Measurements from ENCODE around the gene GPBP1L1.

GRCh38 chr1:45679123-45679522 lies 7.2 kb downstream of the GPBP1L1 start:
- no peak for TF ChIP-seq POLR2A (IDR thresholded peaks at IDR 0.05)
- TF ChIP-seq CTCF (IDR thresholded peaks at IDR 0.05) = no peak
